ENCODE results near the gene GIT1. TPM values are rescaled to one million over a fixed set of nuclear protein-coding genes. Genes with fewer than 3 reads are reported as not detected.

GIT1 gene
- total RNA-seq, 1 experiment from 2014 or later, result 120 TPM

GRCh38 chr17:29569245-29569950, 20.1 kb downstream of the GIT1 start:
- DNase-seq (ENCODE audit: low spot score), result no peak
- BruUV-seq (replicated peaks), result TSS peak; percentile 46
- H3K27ac ChIP-seq (ENCODE audit: low read depth, low read length, poor library complexity, severe bottlenecking), result peak overlapping the region; percentile 88
- peaks cover 19% of the 10 kb centered on the region for H3K4me1 ChIP-seq (ENCODE audit: insufficient read depth, low read length, poor library complexity, severe bottlenecking)
- TF ChIP-seq EZH2 (IDR thresholded peaks at IDR 0.05; ENCODE audit: borderline replicate concordance, low read depth, low read length, poor library complexity, severe bottlenecking) (no peak), CTCF (conservative IDR thresholded peaks at IDR 0.05; ENCODE audit: low read depth, low read length) (no peak)
- intact Hi-C loops (cut with micrococcal nuclease; ENCODE audit: unreplicated experiment), result loop anchor here (2.0 to 10.0 kb wide), 2 partner anchors 55 to 199 kb away; partner anchors contain the start of gene CORO6
- peaks cover 14% of the 10 kb centered on the region for H3K36me3 ChIP-seq (ENCODE audit: insufficient read depth, low read length, poor library complexity, severe bottlenecking)
- H3K9me3 ChIP-seq (ENCODE audit: low read depth, low read length, poor library complexity, severe bottlenecking), result no peaks in the 10 kb centered on the region
- ChIA-PET CTCF (no interaction called here), POLR2A (ENCODE audit: low non-redundant PET) (interaction anchor here (0.6 kb wide), 1 partner anchor 9 kb away, joined by 3 read pairs; no protein-coding TSS in a partner anchor)
- peak overlapping the region; percentile 83 for H3K4me3 ChIP-seq (ENCODE audit: low read depth, low read length, poor library complexity, severe bottlenecking)
- no peaks in the 10 kb centered on the region for H3K27me3 ChIP-seq (replicated peaks; ENCODE audit: insufficient read depth, low read depth, low read length, poor library complexity)

- Histone ChIP-seq H3K9me3 (ENCODE audit: low read depth, low read length, poor library complexity, severe bottlenecking) (no peaks in the 10 kb centered on the region), H3K4me1 (ENCODE audit: insufficient read depth, low read length, poor library complexity, severe bottlenecking) (peaks cover 18% of the 10 kb centered on the region), H3K27ac (ENCODE audit: low read depth, low read length, poor library complexity, severe bottlenecking) (peak within 1 kb of the TSS; percentile 88), H3K4me3 (ENCODE audit: low read depth, low read length, poor library complexity, severe bottlenecking) (peak within 1 kb of the TSS; percentile 83), H3K36me3 (ENCODE audit: insufficient read depth, low read length, poor library complexity, severe bottlenecking) (peaks cover 7% of the 10 kb centered on the region), H3K27me3 (replicated peaks; ENCODE audit: insufficient read depth, low read depth, low read length, poor library complexity) (no peaks in the 10 kb centered on the region)
- BruUV-seq (replicated peaks), result no TSS peak
- ChIA-PET CTCF (interaction anchor here (1.0 kb wide), 1 partner anchor 199 kb away, joined by 5 read pairs; no protein-coding TSS in a partner anchor), POLR2A (ENCODE audit: low non-redundant PET) (no interaction called here)
- no peak for TF ChIP-seq CTCF (conservative IDR thresholded peaks at IDR 0.05; ENCODE audit: low read depth, low read length)
- TF ChIP-seq EZH2 (IDR thresholded peaks at IDR 0.05; ENCODE audit: borderline replicate concordance, low read depth, low read length, poor library complexity, severe bottlenecking), result no peak
- intact Hi-C loops (cut with micrococcal nuclease; ENCODE audit: unreplicated experiment), result loop anchor here (1.0 to 10.0 kb wide), 3 partner anchors 23 to 198 kb away; partner anchors contain the start of gene CORO6
- peak; percentile 95 for DNase-seq (ENCODE audit: low spot score)
Observed at GRCh38 chr17:29568331-29569244, 20.9 kb downstream of the GIT1 start, which contains the start of gene TP53I13. Gene TP53I13, plus strand, starts transcription at chr17:29568701. Its CDS starts 58 bp downstream, at chr17:29568759.

Measured in A673 (cell line).